Endothelial cell of umbilical vein (primary cell): ENCODE results near the gene AMER2.

Source experiments
- CTCF ChIP-seq, 2 donors: IDR thresholded peaks; 1 replicate in 1 of 2; 2 replicates in 1 of 2; pipeline ENCODE4 v1.5.1; 2011; ENCODE audit warnings: low read length in 2 of 2, mild to moderate bottlenecking in 2 of 2, moderate library complexity in 2 of 2, control low read depth in 1 of 2, inconsistent platforms in 1 of 2, low read depth in 1 of 2; ENCODE audit not compliant: insufficient read depth in 1 of 2; ENCODE audit errors: extremely low read depth in 1 of 2
- EZH2 ChIP-seq: IDR thresholded peaks from 2 replicates; pipeline ENCODE4 v1.6.1; 2012; ENCODE audit warnings: borderline replicate concordance, low read depth, mild to moderate bottlenecking, moderate library complexity, low read length, inconsistent platforms; ENCODE audit not compliant: severe bottlenecking
- JUN ChIP-seq: IDR thresholded peaks from 2 replicates; pipeline ENCODE4 v1.6.1; 2011; ENCODE audit warnings: borderline replicate concordance, low read depth; ENCODE audit not compliant: insufficient read length, insufficient read depth
- MYC ChIP-seq: IDR thresholded peaks from one replicate; pipeline ENCODE4 v1.6.1; 2011; ENCODE audit warnings: mild to moderate bottlenecking, low read depth, low read length
- POLR2A ChIP-seq: IDR thresholded peaks from 2 replicates; pipeline ENCODE4 v1.6.1; 2012; ENCODE audit warnings: low read depth, mild to moderate bottlenecking, control low read depth, low read length
- POLR2AphosphoS5 ChIP-seq: IDR thresholded peaks from 2 replicates; pipeline ENCODE4 v1.6.1; 2012; ENCODE audit warnings: low read depth, mild to moderate bottlenecking, control low read depth, low read length, moderate library complexity; ENCODE audit not compliant: insufficient read depth

DNA sequence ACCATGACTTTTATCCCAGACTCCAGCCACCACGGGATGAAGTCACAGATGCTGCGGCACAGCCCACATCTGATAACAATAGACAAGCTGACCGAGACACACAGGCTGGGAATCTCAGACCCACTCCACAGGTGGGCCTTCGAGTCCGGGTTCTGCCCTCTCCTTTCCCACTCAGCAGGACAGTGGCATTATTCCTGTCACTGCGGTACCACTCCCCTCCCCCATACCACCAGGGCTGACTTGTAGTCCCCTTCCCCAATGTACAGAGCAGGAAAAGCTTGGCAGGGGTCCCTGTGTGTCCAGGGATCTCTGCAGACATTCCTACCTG lies 179 bp upstream of the AMER2 start:
- TF ChIP-seq MYC (no peak), CTCF (IDR thresholded peaks at IDR 0.05; ENCODE audit: extremely low read depth in 1 of 2, insufficient read depth in 1 of 2, low read depth in 1 of 2, low read length in 2 of 2) (no peak), EZH2 (no peak), POLR2AphosphoS5 (no peak), POLR2A (no peak), JUN (no peak)
